ENCODE data around the gene HOXA11. TPM values are rescaled to one million over a fixed set of nuclear protein-coding genes. Genes with fewer than 3 reads are reported as not detected.

Gene HOXA11
- total RNA-seq, 4 donors from 2014 or later = not detected

GRCh38 chr7:27214239-27214950 lies 29.4 kb upstream of the HOXA11 start:
- H3K27me3 ChIP-seq = peaks cover 44% of the 10 kb centered on the region
- intact Hi-C loops (cut with DNase I) = no loop called here
- no peaks in the 10 kb centered on the region for H3K36me3 ChIP-seq
- 56 to 61% methylated on average over 8 of the region's 8 CpGs for WGBS, 2 donors
- H3K4me3 ChIP-seq (replicated peaks in 1 of 3) = no peak overlapping the region
- peaks cover 10 to 18% of the 10 kb centered on the region in 2 donors for H3K4me1 ChIP-seq
- no peak for DNase-seq
- no peak overlapping the region for H3K27ac ChIP-seq
- H3K9me3 ChIP-seq = no peaks in the 10 kb centered on the region
- TF ChIP-seq POLR2A (IDR thresholded peaks at IDR 0.05) = no peak
- TF ChIP-seq, protein P1, sequence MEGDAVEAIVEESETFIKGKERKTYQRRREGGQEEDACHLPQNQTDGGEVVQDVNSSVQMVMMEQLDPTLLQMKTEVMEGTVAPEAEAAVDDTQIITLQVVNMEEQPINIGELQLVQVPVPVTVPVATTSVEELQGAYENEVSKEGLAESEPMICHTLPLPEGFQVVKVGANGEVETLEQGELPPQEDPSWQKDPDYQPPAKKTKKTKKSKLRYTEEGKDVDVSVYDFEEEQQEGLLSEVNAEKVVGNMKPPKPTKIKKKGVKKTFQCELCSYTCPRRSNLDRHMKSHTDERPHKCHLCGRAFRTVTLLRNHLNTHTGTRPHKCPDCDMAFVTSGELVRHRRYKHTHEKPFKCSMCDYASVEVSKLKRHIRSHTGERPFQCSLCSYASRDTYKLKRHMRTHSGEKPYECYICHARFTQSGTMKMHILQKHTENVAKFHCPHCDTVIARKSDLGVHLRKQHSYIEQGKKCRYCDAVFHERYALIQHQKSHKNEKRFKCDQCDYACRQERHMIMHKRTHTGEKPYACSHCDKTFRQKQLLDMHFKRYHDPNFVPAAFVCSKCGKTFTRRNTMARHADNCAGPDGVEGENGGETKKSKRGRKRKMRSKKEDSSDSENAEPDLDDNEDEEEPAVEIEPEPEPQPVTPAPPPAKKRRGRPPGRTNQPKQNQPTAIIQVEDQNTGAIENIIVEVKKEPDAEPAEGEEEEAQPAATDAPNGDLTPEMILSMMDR (IDR thresholded peaks at IDR 0.05) = no peak

GRCh38 chr7:27213433-27214238 lies 28.6 kb upstream of the HOXA11 start:
- Histone ChIP-seq H3K4me3 (replicated peaks in 1 of 3) (no peak overlapping the region), H3K4me1 (peaks cover 10 to 18% of the 10 kb centered on the region in 2 donors), H3K27ac (no peak overlapping the region), H3K9me3 (no peaks in the 10 kb centered on the region), H3K36me3 (no peaks in the 10 kb centered on the region), H3K27me3 (peaks cover 47% of the 10 kb centered on the region)
- intact Hi-C loops (cut with DNase I) = no loop called here
- TF ChIP-seq POLR2A (IDR thresholded peaks at IDR 0.05) = no peak
- TF ChIP-seq, protein P1 (IDR thresholded peaks at IDR 0.05) = no peak
- no peak for DNase-seq
- 26 to 38% methylated on average over 15 to 17 of the region's 50 CpGs for WGBS, 2 donors

GRCh38 chr7:27212497-27213432 lies 27.7 kb upstream of the HOXA11 start:
- Histone ChIP-seq H3K9me3 (no peaks in the 10 kb centered on the region), H3K27me3 (peaks cover 52% of the 10 kb centered on the region), H3K27ac (no peak overlapping the region), H3K4me1 (peaks cover 10 to 18% of the 10 kb centered on the region in 2 donors), H3K36me3 (no peaks in the 10 kb centered on the region), H3K4me3 (replicated peaks in 1 of 3) (no peak overlapping the region)
- no peak for DNase-seq
- no peak for TF ChIP-seq POLR2A (IDR thresholded peaks at IDR 0.05)
- TF ChIP-seq, protein P1 (IDR thresholded peaks at IDR 0.05) = no peak
- 13 to 14% methylated on average over 31 to 35 of the region's 52 CpGs for WGBS, 2 donors
- intact Hi-C loops (cut with DNase I) = no loop called here

DNA sequence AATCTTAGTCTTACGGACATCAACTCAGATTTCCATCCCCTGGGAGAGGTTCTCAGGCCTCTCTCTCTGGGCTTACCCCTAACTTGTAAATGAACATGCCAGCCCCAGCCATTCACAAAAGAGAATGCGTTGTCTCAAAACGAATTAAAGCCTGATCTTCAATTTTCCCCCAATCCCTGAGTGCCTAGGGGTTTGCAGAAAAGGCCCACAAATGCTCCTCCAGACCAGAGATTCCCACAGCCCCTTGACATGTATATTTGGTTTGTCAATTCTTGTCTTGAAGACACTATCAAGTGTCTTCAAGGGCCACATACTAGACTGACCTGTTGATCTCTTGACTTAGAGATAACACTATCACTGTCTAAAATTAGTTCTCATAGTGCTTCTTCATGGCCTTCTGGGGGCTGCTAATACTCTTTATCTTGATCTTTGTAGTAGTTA lies 26.8 kb upstream of the HOXA11 start:
- H3K4me3 ChIP-seq (replicated peaks in 1 of 3) = no peak overlapping the region
- no peak for DNase-seq
- no peak overlapping the region for H3K27ac ChIP-seq
- 31 to 32% methylated on average over 3 of the region's 3 CpGs for WGBS, 2 donors
- intact Hi-C loops (cut with DNase I) = no loop called here
- peaks cover 52% of the 10 kb centered on the region for H3K27me3 ChIP-seq
- no peaks in the 10 kb centered on the region for H3K36me3 ChIP-seq
- no peaks in the 10 kb centered on the region for H3K9me3 ChIP-seq
- no peak for TF ChIP-seq POLR2A (IDR thresholded peaks at IDR 0.05)
- TF ChIP-seq, protein P1 (IDR thresholded peaks at IDR 0.05) = no peak
- H3K4me1 ChIP-seq = peaks cover 10 to 18% of the 10 kb centered on the region in 2 donors
